ENCODE data around the gene CFAP210.

DNA sequence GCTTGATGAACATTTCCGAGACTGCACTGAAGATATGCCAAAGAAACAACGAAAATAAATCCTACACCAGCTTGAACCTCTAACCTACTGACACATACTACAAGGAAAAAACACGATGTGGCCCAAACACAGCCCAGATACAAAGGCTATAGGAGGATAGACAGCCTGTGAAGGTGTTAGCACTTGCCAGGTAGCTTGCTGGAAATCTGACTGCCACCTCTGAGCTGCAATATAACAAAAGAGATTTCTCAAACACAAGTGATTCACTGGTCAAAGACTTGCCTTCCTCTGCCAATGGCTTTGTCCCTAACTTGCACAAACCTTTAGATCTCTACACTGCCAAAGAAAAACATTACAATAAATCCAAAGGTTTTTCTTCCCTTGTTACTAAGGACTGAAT is 21.1 kb downstream of the CFAP210 start:
- TF ChIP-seq SMAD5 (IDR thresholded peaks at IDR 0.05; ENCODE audit: low read depth), result no peak
- no peak for TF ChIP-seq POLR2A (IDR thresholded peaks at IDR 0.05; ENCODE audit: low read depth, low read length)
- TF ChIP-seq RCOR1 (conservative IDR thresholded peaks at IDR 0.05; ENCODE audit: low read depth, low read length), result no peak
- TF ChIP-seq RAD21 (IDR thresholded peaks at IDR 0.05; ENCODE audit: insufficient read depth, low read depth, low read length), result no peak
- TF ChIP-seq TAF1 (IDR thresholded peaks at IDR 0.05; ENCODE audit: borderline replicate concordance, low read depth, low read length), result no peak
- no peak for TF ChIP-seq CTCF (IDR thresholded peaks at IDR 0.05 in 2 of 3, conservative IDR thresholded peaks at IDR 0.05 in 1 of 3; ENCODE audit: control insufficient read depth in 2 of 3, extremely low read depth in 1 of 3, insufficient read depth in 1 of 3, low read depth in 3 of 3, low read length in 3 of 3)

All from GM12878 (cell line).